HCT116 (cell line): ENCODE results near the gene CGRRF1. TPM values are rescaled to one million over a fixed set of nuclear protein-coding genes. Genes with fewer than 3 reads are reported as not detected.

ENCODE experiments used
- ATAC-seq: fragments of 200-7000 bp; cut with Tn5 transposase; 2 replicates; pipeline ENCODE4 v1.9.1; 2020; ENCODE audit warnings: mild to moderate bottlenecking, moderate library complexity
- BruUV-seq: library from RNA; stranded (reverse); fragments of 400-500 nt; replicated peaks from 2 replicates; lab custom pipeline; 2021; lab: Mats Ljungman, UMichigan
- CTCF ChIA-PET: fragments of 300-600 bp; sonication (Branson Sonifier 250); formaldehyde crosslinking; loops from one replicate; lab custom pipeline; 2021; ENCODE audit warnings: antibody characterized with exemption; lab: Charles Lee
- POLR2A ChIA-PET: fragments of 300-600, 350-600 bp; sonication (Branson Sonifier 250); formaldehyde crosslinking; loops from one replicate; lab custom pipeline; 2021; ENCODE audit warnings: antibody characterized with exemption; lab: Charles Lee
- RAD21 ChIA-PET, 2 experiments: fragments of 300-600 bp; sonication (Branson Sonifier 250); formaldehyde crosslinking; loops; one replicate each; lab custom pipeline; 2023; ENCODE audit warnings: low total read pairs in 2 of 2; ENCODE audit not compliant: uncharacterized antibody in 2 of 2, unreplicated experiment in 2 of 2, low non-redundant PET in 1 of 2; lab: Charles Lee
- DNase-seq: peaks from one replicate; pipeline ENCODE4 v3.0.0-alpha.2; 2010; ENCODE audit warnings: low read depth, low spot score
- H2AFZ ChIP-seq: fragments of 200-600 bp; shearing (Covaris generic), sonication (generic); 2 replicates; pipeline ENCODE4 v1.6.1; 2017; ENCODE audit warnings: low read depth, mixed run types, mixed read lengths, antibody characterized with exemption, low read length; ENCODE audit not compliant: poor library complexity, severe bottlenecking
- H3K27ac ChIP-seq: 2 replicates; pipeline ENCODE4 v1.5.1; 2012; ENCODE audit warnings: low read depth, low read length
- H3K27me3 ChIP-seq: fragments of 200-600 bp; sonication (generic); 2 replicates; pipeline ENCODE4 v1.6.1; 2016; ENCODE audit warnings: mixed run types, low read length, mixed read lengths; ENCODE audit not compliant: insufficient read depth
- H3K36me3 ChIP-seq, 2 experiments: fragments of 200-500 bp in 1 of 2; fragments of 200-600 bp in 1 of 2; sonication (Bioruptor generic) in 1 of 2; sonication (generic) in 1 of 2; 2 replicates each; pipeline versions ENCODE4 v1.5.1 to v1.6.1; 2014 to 2016; ENCODE audit warnings: low read length in 2 of 2, inconsistent platforms in 1 of 2, mixed read lengths in 1 of 2, mixed run types in 1 of 2; ENCODE audit not compliant: insufficient read depth in 2 of 2, control insufficient read depth in 1 of 2
- H3K4me1 ChIP-seq, 2 experiments: fragments of 200-600 bp in 1 of 2; sonication (generic) in 1 of 2; 2 replicates each; pipeline versions ENCODE4 v1.5.1 to v1.6.1; 2012 to 2017; ENCODE audit warnings: low read length in 2 of 2, inconsistent platforms in 1 of 2, mild to moderate bottlenecking in 1 of 2, mixed read lengths in 1 of 2, mixed run types in 1 of 2, moderate library complexity in 1 of 2; ENCODE audit not compliant: insufficient read depth in 2 of 2, control insufficient read depth in 1 of 2
- H3K4me2 ChIP-seq: fragments of 200-600 bp; sonication (generic); 2 replicates; pipeline ENCODE4 v1.6.1; 2017; ENCODE audit warnings: mixed run types, low read length, mixed read lengths
- H3K4me3 ChIP-seq, 2 experiments: fragments of 200-600 bp in 1 of 2; sonication (generic) in 1 of 2; replicated peaks in 1 of 2; 2 replicates each; pipeline ENCODE4 v1.5.1; 2011 to 2016; ENCODE audit warnings: low read length in 2 of 2, control low read depth in 1 of 2, low read depth in 1 of 2, mild to moderate bottlenecking in 1 of 2, mixed read lengths in 1 of 2, mixed run types in 1 of 2
- H3K79me2 ChIP-seq: fragments of 200-600 bp; sonication (generic); 2 replicates; pipeline ENCODE4 v1.6.1; 2017; ENCODE audit warnings: mild to moderate bottlenecking, mixed run types, low read length, moderate library complexity, mixed read lengths; ENCODE audit not compliant: insufficient read depth
- H3K9ac ChIP-seq: fragments of 200-600 bp; sonication (generic); 2 replicates; pipeline ENCODE4 v1.6.1; 2016; ENCODE audit warnings: low read length, mixed read lengths
- H3K9me2 ChIP-seq: fragments of 200-600 bp; sonication (generic), shearing (Covaris generic); 2 replicates; pipeline ENCODE4 v1.6.1; 2017; ENCODE audit warnings: mixed run types, mild to moderate bottlenecking, moderate library complexity; ENCODE audit not compliant: insufficient read depth
- H3K9me3 ChIP-seq, 2 experiments: fragments of 200-500 bp in 1 of 2; fragments of 200-600 bp in 1 of 2; sonication (Bioruptor generic) in 1 of 2; sonication (generic) in 1 of 2; 2 replicates each; pipeline ENCODE4 v1.6.1; 2014 to 2017; ENCODE audit warnings: low read length in 2 of 2, mixed read lengths in 2 of 2, inconsistent platforms in 1 of 2, low read depth in 1 of 2, mild to moderate bottlenecking in 1 of 2, mixed run types in 1 of 2, moderate library complexity in 1 of 2; ENCODE audit not compliant: control insufficient read depth in 1 of 2, insufficient read depth in 1 of 2
- H4K20me1 ChIP-seq: fragments of 200-600 bp; sonication (generic), shearing (Covaris generic); 2 replicates; pipeline ENCODE4 v1.6.1; 2017; ENCODE audit warnings: mixed run types, mild to moderate bottlenecking, moderate library complexity; ENCODE audit not compliant: insufficient read depth
- CBX3 ChIP-seq: IDR thresholded peaks from 2 replicates; pipeline ENCODE4 v1.6.1; 2012; ENCODE audit warnings: low read depth
- CTCF ChIP-seq, 3 experiments: fragments of 200-600 bp in 1 of 3; sonication (generic) in 1 of 3; IDR thresholded peaks in 2 of 3; conservative IDR thresholded peaks in 1 of 3; 2 replicates each; pipeline ENCODE4 v1.5.1; 2012 to 2017; ENCODE audit warnings: low read depth in 2 of 3, low read length in 2 of 3, antibody characterized with exemption in 1 of 3, borderline replicate concordance in 1 of 3, control low read depth in 1 of 3, mild to moderate bottlenecking in 1 of 3, mixed read lengths in 1 of 3, mixed run types in 1 of 3, moderate library complexity in 1 of 3; ENCODE audit not compliant: insufficient read depth in 1 of 3
- ELF1 ChIP-seq: IDR thresholded peaks from 2 replicates; pipeline ENCODE4 v1.6.1; 2012; ENCODE audit warnings: low read depth, borderline replicate concordance
- EZH2phosphoT487 ChIP-seq: fragments of 200-600 bp; IDR thresholded peaks from 2 replicates; pipeline ENCODE4 v1.6.1; 2018; ENCODE audit warnings: antibody characterized with exemption, borderline replicate concordance
- JUND ChIP-seq: IDR thresholded peaks from 2 replicates; pipeline ENCODE4 v1.6.1; 2012
- MAX ChIP-seq: IDR thresholded peaks from 2 replicates; pipeline ENCODE4 v1.6.1; 2012
- POLR2A ChIP-seq: IDR thresholded peaks from 2 replicates; pipeline ENCODE4 v1.7.0; 2011; ENCODE audit warnings: borderline replicate concordance; ENCODE audit not compliant: insufficient read depth, insufficient read length; ENCODE audit errors: extremely low read depth
- POLR2AphosphoS5 ChIP-seq: IDR thresholded peaks from 2 replicates; pipeline ENCODE4 v1.6.1; 2011; ENCODE audit warnings: mild to moderate bottlenecking, low read depth, low read length, moderate library complexity
- RAD21 ChIP-seq: IDR thresholded peaks from 2 replicates; pipeline ENCODE4 v1.6.1; 2012; ENCODE audit warnings: low read depth, mild to moderate bottlenecking
- SP1 ChIP-seq: IDR thresholded peaks from 2 replicates; pipeline ENCODE4 v1.6.1; 2012; ENCODE audit warnings: low read depth
- SRF ChIP-seq: IDR thresholded peaks from 2 replicates; pipeline ENCODE4 v1.6.1; 2012; ENCODE audit warnings: low read depth
- TCF7L2 ChIP-seq: IDR thresholded peaks from 2 replicates; pipeline ENCODE4 v1.7.0; 2011; ENCODE audit warnings: borderline replicate concordance, inconsistent platforms; ENCODE audit not compliant: insufficient read depth, insufficient read length; ENCODE audit errors: extremely low read depth
- YY1 ChIP-seq: IDR thresholded peaks from 2 replicates; pipeline ENCODE4 v1.6.1; 2011; ENCODE audit warnings: low read length, low read depth, moderate library complexity, mild to moderate bottlenecking; ENCODE audit not compliant: insufficient replicate concordance; ENCODE audit errors: extremely low read depth
- ZBTB33 ChIP-seq: IDR thresholded peaks from 2 replicates; pipeline ENCODE4 v1.6.1; 2011; ENCODE audit warnings: mild to moderate bottlenecking, low read length, moderate library complexity; ENCODE audit not compliant: insufficient replicate concordance; ENCODE audit errors: extremely low read depth
- ZFX ChIP-seq: fragments of 450-650 bp; IDR thresholded peaks from 2 replicates; pipeline ENCODE4 v1.6.1; 2017
- ZNF274 ChIP-seq: fragments of 200-500 bp; sonication (Bioruptor generic); IDR thresholded peaks from 2 replicates; pipeline ENCODE4 v1.6.1; 2014; ENCODE audit warnings: mild to moderate bottlenecking, low read depth, low read length, inconsistent platforms
- intact Hi-C: fragments of 100-400 bp; cut with micrococcal nuclease; formaldehyde crosslinking; loops from 2 replicates; pipeline ENCODE4 v1.10.0; 2022
- total RNA-seq: library from RNA; stranded (reverse); gene quantifications from one replicate; pipeline ENCODE4 v1.2.1, GENCODE V29; 2021; ENCODE audit not compliant: unreplicated experiment
- TF ChIP-seq, protein P1 (sequence below): IDR thresholded peaks from 2 replicates; pipeline ENCODE4 v1.6.1; 2012

CGRRF1 gene
- total RNA-seq, 1 experiment from 2014 or later = 15.9 TPM

GRCh38 chr14:54529811-54530210 lies 20.1 kb downstream of the CGRRF1 start:
- Histone ChIP-seq H3K4me3 (no peak overlapping the region), H3K9me2 (no peaks in the 10 kb centered on the region), H4K20me1 (no peaks in the 10 kb centered on the region), H3K9me3 (no peaks in the 10 kb centered on the region), H3K27me3 (no peaks in the 10 kb centered on the region), H2AFZ (no peak overlapping the region), H3K9ac (no peak overlapping the region), H3K36me3 (0 out of 4 replicates have a peak, but pooled peaks cover 0 to 3% of the 10 kb centered on the region in 2 experiments), H3K4me1 (no peaks in the 10 kb centered on the region), H3K79me2 (no peaks in the 10 kb centered on the region), H3K4me2 (no peak overlapping the region), H3K27ac (no peak overlapping the region)
- ChIA-PET CTCF (no interaction called here), RAD21 (no interaction called here), POLR2A (interaction anchor here (0.9 kb wide), 1 partner anchor 20 kb away, joined by 4 read pairs; the partner anchor contains the start of gene CGRRF1)
- no peak for ATAC-seq
- no peak for DNase-seq
- BruUV-seq = no TSS peak
- intact Hi-C loops = no loop called here
- TF ChIP-seq YY1 (no peak), MAX (no peak), ZFX (no peak), SRF (no peak), TCF7L2 (no peak), ZNF274 (no peak), ELF1 (no peak), ZBTB33 (no peak), POLR2A (no peak), SP1 (no peak), JUND (no peak), RAD21 (no peak), CBX3 (no peak), POLR2AphosphoS5 (no peak), CTCF (IDR thresholded peaks at IDR 0.05 in 2 of 3, conservative IDR thresholded peaks at IDR 0.05 in 1 of 3; ENCODE audit: borderline replicate concordance in 1 of 3, insufficient read depth in 1 of 3, low read depth in 2 of 3, low read length in 2 of 3) (no peak), EZH2phosphoT487 (no peak)
- TF ChIP-seq, protein P1, sequence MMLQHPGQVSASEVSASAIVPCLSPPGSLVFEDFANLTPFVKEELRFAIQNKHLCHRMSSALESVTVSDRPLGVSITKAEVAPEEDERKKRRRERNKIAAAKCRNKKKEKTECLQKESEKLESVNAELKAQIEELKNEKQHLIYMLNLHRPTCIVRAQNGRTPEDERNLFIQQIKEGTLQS = no peak
